Spleen (tissue), 11 donors: ENCODE results near the gene KLHL40. TPM values are rescaled to one million over a fixed set of nuclear protein-coding genes. Genes with fewer than 3 reads are reported as not detected.
A peak's percentile ranks its signal among the peaks of the same experiment; 100 is the strongest.

ENCODE experiments used
- DNase-seq: peaks from one replicate; pipeline ENCODE4 v3.0.0-alpha.2; 2020
- H3K27ac ChIP-seq, 8 donors: fragments of 200-600 bp; sonication (generic) in 7 of 8; 1 replicate in 4 of 8; 2 replicates in 4 of 8; pipeline versions ENCODE4 v1.5.0 to v1.8.0; 2016 to 2021; ENCODE audit warnings: inconsistent platforms in 4 of 8, mild to moderate bottlenecking in 4 of 8, moderate library complexity in 1 of 8
- H3K27me3 ChIP-seq, 7 donors: fragments of 200-600 bp; sonication (generic) in 6 of 7; replicated peaks in 1 of 7; 1 replicate in 4 of 7; 2 replicates in 3 of 7; pipeline versions ENCODE4 v1.5.0 to v1.8.0; 2016 to 2021; ENCODE audit warnings: inconsistent platforms in 3 of 7, mild to moderate bottlenecking in 1 of 7
- H3K36me3 ChIP-seq, 6 donors: fragments of 200-600 bp; sonication (generic) in 5 of 6; 1 replicate in 4 of 6; 2 replicates in 2 of 6; pipeline versions ENCODE4 v1.5.0 to v1.8.0; 2016 to 2021; ENCODE audit warnings: inconsistent platforms in 2 of 6
- H3K4me1 ChIP-seq, 6 donors: fragments of 200-600 bp; sonication (generic) in 5 of 6; 1 replicate in 3 of 6; 2 replicates in 3 of 6; pipeline versions ENCODE4 v1.5.0 to v1.8.0; 2016 to 2021; ENCODE audit warnings: inconsistent platforms in 3 of 6
- H3K4me3 ChIP-seq, 8 donors: fragments of 200-600 bp; sonication (generic) in 7 of 8; 1 replicate in 4 of 8; 2 replicates in 4 of 8; pipeline versions ENCODE4 v1.5.0 to v1.8.0; 2016 to 2021; ENCODE audit warnings: inconsistent platforms in 4 of 8, mild to moderate bottlenecking in 4 of 8, moderate library complexity in 2 of 8
- H3K9me3 ChIP-seq, 8 donors: fragments of 200-600 bp; sonication (generic) in 7 of 8; 1 replicate in 4 of 8; 2 replicates in 4 of 8; pipeline versions ENCODE4 v1.5.0 to v1.8.0; 2016 to 2021; ENCODE audit warnings: inconsistent platforms in 4 of 8
- POLR2A ChIP-seq, 3 donors: fragments of 450-650 bp; IDR thresholded peaks; one replicate each; pipeline ENCODE4 v1.5.1; 2017; ENCODE audit warnings: antibody characterized with exemption in 3 of 3, mild to moderate bottlenecking in 1 of 3
- POLR2AphosphoS5 ChIP-seq, 3 donors: sonication (generic); formaldehyde crosslinking; IDR thresholded peaks; one replicate each; pipeline ENCODE4 v1.5.1; 2017; ENCODE audit warnings: antibody characterized with exemption in 3 of 3
- WGBS, 5 donors: extraction: QIAGEN DNeasy Blood & Tissue Kit in 3 of 5; methylation state at CpG; one replicate each; pipeline versions ENCODE4 v1.1.5 to v1.1.7; 2013 to 2018; 5-methylcytosine and 5-hydroxymethylcytosine counted together
- intact Hi-C: fragments of 100-400 bp; cut with DNase I; formaldehyde crosslinking; loops from one replicate; pipeline ENCODE4 v1.15.0; 2023; ENCODE audit warnings: low total_unique reads
- polyA plus RNA-seq, 3 donors: library from polyadenylated mRNA; stranded (reverse); fragments of 200-250 nt; gene quantifications; one replicate each; pipeline ENCODE4 v1.2.1, GENCODE V29; 2013
- total RNA-seq, 7 donors: library from RNA; depleted of rRNA in 3 of 7; stranded (reverse); fragments of >200 nt in 3 of 7; fragmentation: NEBNext Ultra II Directional in 4 of 7; extraction: Animal tissue kit (Norgen Biotek cat#: 25700) in 4 of 7; gene quantifications; one replicate each; pipeline versions ENCODE4 v1.1.0 to v1.2.1, GENCODE V29; 2016 to 2021
- TF ChIP-seq, protein P1 (sequence below), 11 experiments: fragments of 200-600 bp in 7 of 11; fragments of 450-650 bp in 4 of 11; sonication (generic) in 4 of 11; IDR thresholded peaks in 8 of 11; conservative IDR thresholded peaks in 3 of 11; 1 replicate in 7 of 11; 2 replicates in 4 of 11; pipeline versions ENCODE4 v1.4.0 to v1.8.0; 2016 to 2021; ENCODE audit warnings: antibody characterized with exemption in 11 of 11, inconsistent platforms in 4 of 11, mild to moderate bottlenecking in 1 of 11
- donor health status: healthy with polysubstance abuse.
- donor health status: DM: no; HTN: no; CAD: no; lungs with moderate emphysema.
- donor health status: DM: no; HTN: no; CAD: no.
- donor health status: Bipolar disorder and iron deficiency.
- donor health status: healthy.
- donor health status: DM: no; HTN: no; CAD: no.
- donor health status: DM: yes; HTN: yes; CAD: no.

KLHL40 gene
- total and polyA plus RNA-seq, 10 donors = 0.03 to 0.17 TPM; not detected in 8

- H3K27me3 ChIP-seq = peaks cover 0 to 16% (median 3%) of the 10 kb centered on the region in 7 donors
- peak; percentile 54 for DNase-seq
- H3K27ac ChIP-seq = no peak overlapping the region
- H3K4me1 ChIP-seq = peaks cover 0 to 3% (median under 1%) of the 10 kb centered on the region in 6 donors
- H3K4me3 ChIP-seq = no peak overlapping the region
- 70 to 79% (median 77%) methylated on average over 7 to 10 of the region's 10 CpGs for WGBS, 5 donors
- intact Hi-C loops = no loop called here
- H3K36me3 ChIP-seq = no peaks in the 10 kb centered on the region
- H3K9me3 ChIP-seq = no peaks in the 10 kb centered on the region
- TF ChIP-seq POLR2A (IDR thresholded peaks at IDR 0.05) = no peak
- TF ChIP-seq POLR2AphosphoS5 (IDR thresholded peaks at IDR 0.05) = no peak
- TF ChIP-seq, protein P1, sequence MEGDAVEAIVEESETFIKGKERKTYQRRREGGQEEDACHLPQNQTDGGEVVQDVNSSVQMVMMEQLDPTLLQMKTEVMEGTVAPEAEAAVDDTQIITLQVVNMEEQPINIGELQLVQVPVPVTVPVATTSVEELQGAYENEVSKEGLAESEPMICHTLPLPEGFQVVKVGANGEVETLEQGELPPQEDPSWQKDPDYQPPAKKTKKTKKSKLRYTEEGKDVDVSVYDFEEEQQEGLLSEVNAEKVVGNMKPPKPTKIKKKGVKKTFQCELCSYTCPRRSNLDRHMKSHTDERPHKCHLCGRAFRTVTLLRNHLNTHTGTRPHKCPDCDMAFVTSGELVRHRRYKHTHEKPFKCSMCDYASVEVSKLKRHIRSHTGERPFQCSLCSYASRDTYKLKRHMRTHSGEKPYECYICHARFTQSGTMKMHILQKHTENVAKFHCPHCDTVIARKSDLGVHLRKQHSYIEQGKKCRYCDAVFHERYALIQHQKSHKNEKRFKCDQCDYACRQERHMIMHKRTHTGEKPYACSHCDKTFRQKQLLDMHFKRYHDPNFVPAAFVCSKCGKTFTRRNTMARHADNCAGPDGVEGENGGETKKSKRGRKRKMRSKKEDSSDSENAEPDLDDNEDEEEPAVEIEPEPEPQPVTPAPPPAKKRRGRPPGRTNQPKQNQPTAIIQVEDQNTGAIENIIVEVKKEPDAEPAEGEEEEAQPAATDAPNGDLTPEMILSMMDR (IDR thresholded peaks at IDR 0.05 in 8 of 11, conservative IDR thresholded peaks at IDR 0.05 in 3 of 11) = no peak
These were observed 5.7 kb downstream of the KLHL40 start for GRCh38 chr3:42690766-42691680.

DNA sequence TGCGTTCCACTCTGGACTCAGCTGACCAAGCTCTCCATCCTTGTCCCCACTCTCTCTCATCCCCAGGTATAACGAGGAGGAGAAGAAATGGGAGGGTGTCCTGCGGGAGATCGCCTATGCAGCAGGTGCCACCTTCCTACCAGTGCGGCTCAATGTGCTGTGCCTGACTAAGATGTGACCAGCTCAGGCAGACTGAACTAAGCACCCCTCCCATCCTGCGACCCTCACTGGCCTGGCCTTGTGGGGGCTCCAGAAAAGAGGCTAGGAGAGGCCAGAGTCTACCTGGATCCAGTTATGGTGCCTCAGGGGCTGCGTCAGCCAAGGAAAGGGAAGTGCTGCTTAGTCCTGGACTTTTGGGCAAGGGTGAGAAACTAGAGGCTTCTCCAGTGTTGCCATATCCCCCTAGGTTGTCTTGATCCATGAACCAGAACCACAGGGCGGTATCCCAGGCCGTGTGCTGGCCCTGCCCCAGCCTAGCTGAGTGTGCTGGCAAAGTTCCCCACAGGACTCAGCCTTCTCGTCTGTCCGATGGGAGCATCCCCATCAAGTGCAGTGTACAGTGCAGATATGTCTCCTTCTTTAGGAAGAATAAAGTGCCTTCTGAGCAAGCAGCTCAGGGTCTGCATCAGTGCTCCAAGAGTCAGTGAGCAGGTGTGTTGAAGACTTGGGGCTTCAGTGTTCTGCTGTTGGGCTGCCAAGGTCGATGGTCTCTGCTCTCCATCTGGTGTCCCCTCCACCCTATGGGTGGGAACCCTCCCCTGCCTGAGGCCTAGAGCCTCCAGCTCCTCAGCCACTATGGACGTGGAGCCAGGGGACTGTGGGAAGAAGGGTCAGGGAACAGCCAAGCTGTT, 6.7 kb downstream of the KLHL40 start:
- TF ChIP-seq POLR2AphosphoS5 (IDR thresholded peaks at IDR 0.05) = no peak
- H3K4me1 ChIP-seq = no peaks in the 10 kb centered on the region
- peak; percentile 66 for DNase-seq
- no peaks in the 10 kb centered on the region for H3K36me3 ChIP-seq
- H3K9me3 ChIP-seq = no peaks in the 10 kb centered on the region
- H3K27ac ChIP-seq = no peak overlapping the region
- intact Hi-C loops = no loop called here
- no peak overlapping the region for H3K4me3 ChIP-seq
- WGBS, 5 donors = 71 to 86% (median 79%) methylated on average over 12 to 13 of the region's 13 CpGs
- H3K27me3 ChIP-seq = peaks cover 0 to 10% (median 0%) of the 10 kb centered on the region in 7 donors

GRCh38 chr3:42692667-42693529, 7.6 kb downstream of the KLHL40 start:
- DNase-seq = peak; percentile 60
- intact Hi-C loops = no loop called here
- 85 to 90% (median 87%) methylated on average over 17 of the region's 17 CpGs for WGBS, 5 donors
- TF ChIP-seq POLR2A (IDR thresholded peaks at IDR 0.05) (no peak), POLR2AphosphoS5 (IDR thresholded peaks at IDR 0.05) (no peak)
- TF ChIP-seq, protein P1 (IDR thresholded peaks at IDR 0.05 in 8 of 11, conservative IDR thresholded peaks at IDR 0.05 in 3 of 11) = no peak
- H3K4me3 ChIP-seq = no peak overlapping the region
- H3K4me1 ChIP-seq = no peaks in the 10 kb centered on the region
- no peaks in the 10 kb centered on the region for H3K36me3 ChIP-seq
- peaks cover 0 to 15% (median 0%) of the 10 kb centered on the region in 7 donors for H3K27me3 ChIP-seq
- no peak overlapping the region for H3K27ac ChIP-seq
- H3K9me3 ChIP-seq = no peaks in the 10 kb centered on the region

DNA sequence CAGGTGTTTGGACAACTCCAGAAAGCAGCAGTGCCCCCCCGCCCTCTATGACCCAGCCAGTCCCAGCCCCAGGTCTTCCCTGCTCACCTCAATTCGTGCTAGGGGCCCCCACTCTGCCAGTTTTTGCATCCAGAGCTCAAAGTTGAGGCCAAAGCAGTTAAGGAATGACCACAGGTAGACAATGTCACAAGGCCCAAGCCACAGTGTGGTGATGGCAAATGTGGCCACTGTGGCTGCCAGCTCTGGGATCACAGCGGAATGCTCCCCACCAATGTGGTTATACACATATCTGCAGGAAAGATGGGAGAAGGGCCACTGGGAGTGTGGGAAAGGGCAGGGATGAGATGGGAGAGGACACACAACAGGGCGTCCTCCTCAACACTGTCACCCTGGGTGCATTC, 8.2 kb downstream of the KLHL40 start:
- Histone ChIP-seq H3K9me3 (no peaks in the 10 kb centered on the region), H3K27ac (no peak overlapping the region), H3K4me1 (no peaks in the 10 kb centered on the region), H3K36me3 (no peaks in the 10 kb centered on the region), H3K27me3 (peaks cover 0 to 14% (median 0%) of the 10 kb centered on the region in 7 donors), H3K4me3 (no peak overlapping the region)
- DNase-seq = no peak
- no peak for TF ChIP-seq POLR2AphosphoS5 (IDR thresholded peaks at IDR 0.05)
- TF ChIP-seq, protein P1 (IDR thresholded peaks at IDR 0.05 in 8 of 11, conservative IDR thresholded peaks at IDR 0.05 in 3 of 11) = no peak
- TF ChIP-seq POLR2A (IDR thresholded peaks at IDR 0.05) = no peak
- WGBS, 5 donors = 68 to 77% (median 76%) methylated on average over 4 of the region's 4 CpGs
- intact Hi-C loops = no loop called here
